H1 (cell line): ENCODE data around the gene THAP7. TPM values are rescaled to one million over a fixed set of nuclear protein-coding genes. Genes with fewer than 3 reads are reported as not detected.

Experiments
- CTCF ChIA-PET: fragments of 300-600 bp; sonication (Branson Sonifier 250); formaldehyde crosslinking; loops from one replicate; lab custom pipeline; 2021; ENCODE audit not compliant: partially characterized antibody; lab: Charles Lee
- POLR2A ChIA-PET: fragments of 300-600 bp; sonication (Branson Sonifier 250); formaldehyde crosslinking; loops from one replicate; lab custom pipeline; 2021; ENCODE audit warnings: inconsistent platforms; ENCODE audit not compliant: partially characterized antibody; lab: Charles Lee
- DNase-seq, 2 experiments: peaks; one replicate each; pipeline versions ENCODE4 v3.0.0 to v3.0.0-alpha.2; 2010 to 2022; ENCODE audit warnings: low spot score in 2 of 2, low read depth in 1 of 2, mixed read lengths in 1 of 2
- FAIRE-seq: peaks from 2 replicates; lab custom pipeline; 2011; peaks lifted over from hg19 to GRCh38; lab: Jason Lieb, UNC
- H2AFZ ChIP-seq: 2 replicates; pipeline ENCODE4 v1.8.1; 2012; ENCODE audit warnings: low read length, inconsistent platforms
- H2AK5ac ChIP-seq: 2 replicates; pipeline ENCODE4 v1.6.1; 2013; ENCODE audit warnings: low read depth, low read length
- H2BK120ac ChIP-seq: replicated peaks from 2 replicates; pipeline ENCODE3; 2013; ENCODE audit warnings: low read depth, low read length, inconsistent platforms
- H2BK12ac ChIP-seq: 2 replicates; pipeline ENCODE4 v1.6.1; 2013; ENCODE audit warnings: low read depth, low read length
- H2BK15ac ChIP-seq: 2 replicates; pipeline ENCODE4 v1.6.1; 2013; ENCODE audit warnings: low read length
- H2BK20ac ChIP-seq: 2 replicates; pipeline ENCODE4 v1.6.1; 2013; ENCODE audit warnings: low read length
- H2BK5ac ChIP-seq: 2 replicates; pipeline ENCODE4 v1.6.1; 2013; ENCODE audit warnings: low read depth, low read length
- H3K14ac ChIP-seq: 2 replicates; pipeline ENCODE4 v1.6.1; 2013; ENCODE audit warnings: inconsistent platforms; ENCODE audit not compliant: insufficient read length
- H3K18ac ChIP-seq: 2 replicates; pipeline ENCODE4 v1.6.1; 2013; ENCODE audit warnings: low read length; ENCODE audit errors: extremely low read depth
- H3K23ac ChIP-seq: 2 replicates; pipeline ENCODE4 v1.6.1; 2013; ENCODE audit warnings: inconsistent platforms; ENCODE audit not compliant: insufficient read length
- H3K23me2 ChIP-seq: 2 replicates; pipeline ENCODE4 v1.6.1; 2013; ENCODE audit warnings: low read depth, low read length
- H3K27ac ChIP-seq: 2 replicates; pipeline ENCODE4 v1.6.1; 2011; ENCODE audit warnings: low read depth, low read length, inconsistent platforms
- H3K27me3 ChIP-seq, 4 experiments: replicated peaks in 1 of 4; 1 replicate in 1 of 4; 2 replicates in 3 of 4; pipeline versions ENCODE4 v1.6.1 to v1.8.1; 2011 to 2013; ENCODE audit warnings: low read length in 3 of 4, mild to moderate bottlenecking in 3 of 4, inconsistent platforms in 2 of 4, mixed read lengths in 2 of 4, moderate library complexity in 1 of 4; ENCODE audit not compliant: control insufficient read depth in 3 of 4, insufficient read depth in 3 of 4; ENCODE audit errors: extremely low read depth in 1 of 4
- H3K36me3 ChIP-seq, 4 experiments: 2 replicates each; pipeline versions ENCODE4 v1.6.1 to v1.8.1; 2011 to 2013; ENCODE audit warnings: mild to moderate bottlenecking in 4 of 4, low read length in 3 of 4, moderate library complexity in 2 of 4, control low read depth in 1 of 4, inconsistent platforms in 1 of 4; ENCODE audit not compliant: insufficient read depth in 4 of 4, control insufficient read depth in 2 of 4
- H3K4ac ChIP-seq: replicated peaks from 2 replicates; pipeline ENCODE3; 2013; ENCODE audit warnings: low read length, low read depth, mixed read lengths, inconsistent platforms; ENCODE audit not compliant: insufficient read length
- H3K4me1 ChIP-seq, 4 experiments: replicated peaks in 1 of 4; 1 replicate in 1 of 4; 2 replicates in 3 of 4; pipeline versions ENCODE4 v1.6.1 to v1.8.1; 2011 to 2013; ENCODE audit warnings: low read length in 3 of 4, inconsistent platforms in 2 of 4, mixed read lengths in 1 of 4; ENCODE audit not compliant: insufficient read depth in 4 of 4, control insufficient read depth in 3 of 4
- H3K4me2 ChIP-seq, 2 experiments: 2 replicates each; pipeline versions ENCODE4 v1.6.1 to v1.8.1; 2011 to 2013; ENCODE audit warnings: low read depth in 2 of 2, low read length in 2 of 2, control low read depth in 1 of 2, inconsistent platforms in 1 of 2, mild to moderate bottlenecking in 1 of 2; ENCODE audit not compliant: insufficient read depth in 1 of 2
- H3K4me3 ChIP-seq, 4 experiments: fragments of 200-600, 300-600 bp in 1 of 4; sonication (generic), shearing (Covaris generic), sonication (Bioruptor Twin) in 1 of 4; 2 replicates each; pipeline versions ENCODE4 v1.5.1 to v1.8.1; 2011 to 2016; ENCODE audit warnings: low read length in 4 of 4, low read depth in 3 of 4, control low read depth in 2 of 4, inconsistent platforms in 2 of 4, mild to moderate bottlenecking in 2 of 4, mixed read lengths in 1 of 4, moderate library complexity in 1 of 4; ENCODE audit not compliant: insufficient read depth in 2 of 4; ENCODE audit errors: extremely low read depth in 1 of 4
- H3K56ac ChIP-seq: replicated peaks from 2 replicates; pipeline ENCODE3; 2013; ENCODE audit warnings: low read depth, mild to moderate bottlenecking, mixed read lengths, low read length, inconsistent platforms; ENCODE audit not compliant: insufficient read length
- H3K79me1 ChIP-seq: 2 replicates; pipeline ENCODE4 v1.6.1; 2013; ENCODE audit warnings: low read depth, low read length, control low read depth
- H3K79me2 ChIP-seq, 2 experiments: 2 replicates each; pipeline versions ENCODE4 v1.6.1 to v1.8.1; 2012 to 2013; ENCODE audit warnings: low read length in 2 of 2, mild to moderate bottlenecking in 2 of 2, inconsistent platforms in 1 of 2; ENCODE audit not compliant: insufficient read depth in 2 of 2, control insufficient read depth in 1 of 2
- H3K9ac ChIP-seq, 4 experiments: replicated peaks in 1 of 4; 1 replicate in 1 of 4; 2 replicates in 3 of 4; pipeline versions ENCODE4 v1.6.1 to v1.8.1; 2011 to 2013; ENCODE audit warnings: low read depth in 3 of 4, low read length in 3 of 4, control low read depth in 2 of 4, mild to moderate bottlenecking in 2 of 4, moderate library complexity in 2 of 4, inconsistent platforms in 1 of 4; ENCODE audit errors: extremely low read depth in 1 of 4
- H3K9me3 ChIP-seq, 2 experiments: 2 replicates each; pipeline versions ENCODE4 v1.6.1 to v1.8.1; 2012 to 2013; ENCODE audit warnings: mild to moderate bottlenecking in 2 of 2, moderate library complexity in 2 of 2, control low read depth in 1 of 2, inconsistent platforms in 1 of 2, low read depth in 1 of 2, low read length in 1 of 2, mixed read lengths in 1 of 2; ENCODE audit not compliant: insufficient read depth in 2 of 2
- H4K20me1 ChIP-seq, 2 experiments: replicated peaks in 1 of 2; 2 replicates each; pipeline versions ENCODE3 to v1.8.1; 2011 to 2013; ENCODE audit warnings: inconsistent platforms in 2 of 2, low read length in 2 of 2, mild to moderate bottlenecking in 1 of 2; ENCODE audit not compliant: insufficient read depth in 2 of 2, control insufficient read depth in 1 of 2
- H4K5ac ChIP-seq: 2 replicates; pipeline ENCODE4 v1.6.1; 2013; ENCODE audit warnings: low read length, low read depth, mixed read lengths, inconsistent platforms; ENCODE audit not compliant: insufficient read length
- H4K8ac ChIP-seq: 2 replicates; pipeline ENCODE4 v1.8.0; 2013; ENCODE audit warnings: mild to moderate bottlenecking, moderate library complexity, low read length, inconsistent platforms; ENCODE audit not compliant: insufficient read depth; ENCODE audit errors: extremely low read depth
- H4K91ac ChIP-seq: replicated peaks from 2 replicates; pipeline ENCODE3; 2013; ENCODE audit warnings: low read length, mixed read lengths, inconsistent platforms; ENCODE audit not compliant: insufficient read length
- BRCA1 ChIP-seq: IDR thresholded peaks from 2 replicates; pipeline ENCODE4 v1.6.1; 2012; ENCODE audit warnings: low read depth, low read length, improper control_type of control experiment
- CEBPB ChIP-seq: IDR thresholded peaks from 2 replicates; pipeline ENCODE4 v1.6.1; 2012; ENCODE audit warnings: low read depth, low read length
- FOSL1 ChIP-seq: IDR thresholded peaks from 2 replicates; pipeline ENCODE4 v1.6.1; 2011; ENCODE audit warnings: mild to moderate bottlenecking, low read depth, low read length, moderate library complexity; ENCODE audit not compliant: insufficient read depth
- GTF2F1 ChIP-seq: IDR thresholded peaks from 2 replicates; pipeline ENCODE4 v1.6.1; 2012; ENCODE audit warnings: low read depth, low read length, improper control_type of control experiment, borderline replicate concordance
- HDAC6 ChIP-seq: IDR thresholded peaks from one replicate; pipeline ENCODE4 v1.7.1; 2012; ENCODE audit warnings: low read depth, mild to moderate bottlenecking, inconsistent platforms, low read length, moderate library complexity
- JUN ChIP-seq: IDR thresholded peaks from 2 replicates; pipeline ENCODE4 v1.6.1; 2011; ENCODE audit warnings: low read depth, mild to moderate bottlenecking, improper control_type of control experiment, low read length
- NANOG ChIP-seq: IDR thresholded peaks from 2 replicates; pipeline ENCODE4 v1.6.1; 2011; ENCODE audit warnings: low read length, low read depth, mild to moderate bottlenecking, inconsistent platforms; ENCODE audit not compliant: insufficient read depth, poor library complexity, severe bottlenecking
- POLR2AphosphoS5 ChIP-seq: IDR thresholded peaks from 2 replicates; pipeline ENCODE4 v1.6.1; 2011; ENCODE audit warnings: low read depth, low read length
- RXRA ChIP-seq: IDR thresholded peaks from 2 replicates; pipeline ENCODE4 v1.6.1; 2011; ENCODE audit warnings: low read depth, mild to moderate bottlenecking, low read length, moderate library complexity; ENCODE audit not compliant: insufficient read depth
- SAP30 ChIP-seq: fragments of 300-600 bp; sonication (generic); IDR thresholded peaks from 2 replicates; pipeline ENCODE4 v1.7.1; 2012; ENCODE audit warnings: low read length, moderate library complexity, mild to moderate bottlenecking, inconsistent platforms; ENCODE audit not compliant: insufficient read depth, insufficient replicate concordance
- SIN3A ChIP-seq, 2 experiments: IDR thresholded peaks in 1 of 2; conservative IDR thresholded peaks in 1 of 2; 2 replicates each; pipeline ENCODE4 v1.6.1; 2011 to 2012; ENCODE audit warnings: low read length in 2 of 2, improper control_type of control experiment in 1 of 2, low read depth in 1 of 2, mild to moderate bottlenecking in 1 of 2
- SIX5 ChIP-seq: IDR thresholded peaks from 2 replicates; pipeline ENCODE4 v1.6.1; 2011; ENCODE audit warnings: mild to moderate bottlenecking, low read depth, low read length
- SP4 ChIP-seq: IDR thresholded peaks from 2 replicates; pipeline ENCODE4 v1.6.1; 2012; ENCODE audit warnings: low read length, inconsistent platforms
- SUZ12 ChIP-seq: fragments of 200-600 bp; sonication (generic); IDR thresholded peaks from 2 replicates; pipeline ENCODE4 v1.6.1; 2012; ENCODE audit warnings: mild to moderate bottlenecking, inconsistent platforms, low read length, moderate library complexity, mixed read lengths
- TEAD4 ChIP-seq: IDR thresholded peaks from 2 replicates; pipeline ENCODE4 v1.6.1; 2012; ENCODE audit warnings: low read depth, low read length, inconsistent platforms, mixed read lengths
- WGBS, 2 experiments: shearing (Covaris generic) in 1 of 2; methylation state at CpG; one replicate each; pipeline versions ENCODE4 v1.1.6 to v1.1.7; 2013 to 2015; ENCODE audit warnings: low lambda C conversion rate in 2 of 2, mixed read lengths in 2 of 2, inconsistent platforms in 1 of 2, low coverage in 1 of 2, missing lambda C conversion rate in 1 of 2; ENCODE audit not compliant: insufficient replicate concordance in 2 of 2, insufficient coverage in 1 of 2, insufficient read length in 1 of 2; ENCODE audit errors: extremely low coverage in 1 of 2, missing lambda C conversion rate in 1 of 2; 5-methylcytosine and 5-hydroxymethylcytosine counted together
- polyA plus RNA-seq, 7 experiments: library from polyadenylated mRNA; depleted of rRNA in 3 of 7; stranded (reverse) in 5 of 7; unstranded in 2 of 7; fragments of >200 nt in 5 of 7; fragments of 200-250 nt in 2 of 7; gene quantifications; 1 replicate in 5 of 7; 2 replicates in 1 of 7; 4 replicates in 1 of 7; pipeline versions ENCODE4 v1.2.1 to v1.2.3, GENCODE V29; 2011 to 2013; ENCODE audit warnings: missing spikeins in 2 of 7, mixed read lengths in 2 of 7
- total RNA-seq: library from RNA; stranded (reverse); fragmentation: NEBNext Ultra II Directional; extraction: Animal tissue kit (Norgen Biotek cat#: 25700); gene quantifications from 2 replicates; pipeline ENCODE4 v1.2.1, GENCODE V29; 2021

THAP7 gene
- total and polyA plus RNA-seq, 2 of the 8 experiments (the other 6 are each of a cell fraction or from before 2014, with no cell fraction given), result 16.9 to 32.5 TPM

DNA sequence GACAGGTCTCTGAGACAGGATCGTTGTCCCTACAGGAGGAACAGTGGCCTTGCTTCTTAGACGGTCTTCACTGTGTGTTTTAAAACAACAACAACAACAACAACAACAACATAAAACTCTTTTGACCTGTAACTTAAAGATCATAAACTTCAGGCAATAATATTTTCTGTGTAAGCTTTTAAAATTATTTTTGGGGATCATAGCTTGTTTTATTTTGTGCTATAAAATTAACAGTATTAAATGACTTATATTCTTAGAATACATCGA, 48.6 kb downstream of the THAP7 start:
- no peak overlapping the region for H3K18ac ChIP-seq
- H3K79me1 ChIP-seq, result peaks cover 14% of the 10 kb centered on the region
- 95% methylated on average over 3 of the region's 3 CpGs; no CpG with 5 or more reads in 1 of the 2 experiments for WGBS, 2 experiments
- no peak overlapping the region for H2BK12ac ChIP-seq
- H2BK20ac ChIP-seq, result no peak overlapping the region
- no peak overlapping the region for H3K14ac ChIP-seq
- peaks cover 11 to 37% of the 10 kb centered on the region in 2 experiments for H4K20me1 ChIP-seq
- no peak overlapping the region for H3K4me2 ChIP-seq
- no peaks in the 10 kb centered on the region for H3K9me3 ChIP-seq
- ChIA-PET CTCF (interaction anchor here (1.4 to 13.5 kb wide), 4 partner anchors 10 to 47 kb away, joined by 3 to 115 read pairs (median 5); partner anchors contain the start of gene AIFM3), POLR2A (interaction anchor here (1.2 kb wide), 1 partner anchor 56 kb away, joined by 3 read pairs; no protein-coding TSS in a partner anchor)
- H3K36me3 ChIP-seq, result peaks cover 8 to 40% (median 28%) of the 10 kb centered on the region in 4 experiments; a peak in 7 of 8 replicates
- no peak overlapping the region for H2AFZ ChIP-seq
- H4K91ac ChIP-seq, result no peak overlapping the region
- DNase-seq (no peak), FAIRE-seq (no peak)
- no peak overlapping the region for H2BK15ac ChIP-seq
- no peak overlapping the region for H2BK120ac ChIP-seq
- no peak overlapping the region for H3K9ac ChIP-seq
- H2AK5ac ChIP-seq, result no peak overlapping the region
- peaks cover 0 to 6% (median 4%) of the 10 kb centered on the region in 4 experiments; a peak in 6 of 7 replicates for H3K4me1 ChIP-seq
- peaks cover 0 to 41% of the 10 kb centered on the region in 2 experiments; a peak in 2 of 4 replicates for H3K79me2 ChIP-seq
- no peak overlapping the region for H4K5ac ChIP-seq
- peaks cover 12% of the 10 kb centered on the region for H3K23me2 ChIP-seq
- H3K56ac ChIP-seq, result no peak overlapping the region
- peaks cover 0 to 7% (median 3%) of the 10 kb centered on the region in 4 experiments; a peak in 4 of 7 replicates for H3K27me3 ChIP-seq
- H4K8ac ChIP-seq, result no peak overlapping the region
- H3K4ac ChIP-seq, result no peak overlapping the region
- no peak overlapping the region for H3K27ac ChIP-seq
- H3K23ac ChIP-seq, result no peak overlapping the region
- no peak overlapping the region for H3K4me3 ChIP-seq
- H2BK5ac ChIP-seq, result no peak overlapping the region
- no peak for TF ChIP-seq GTF2F1
- no peak for TF ChIP-seq CEBPB
- no peak for TF ChIP-seq FOSL1
- TF ChIP-seq SUZ12, result no peak
- TF ChIP-seq SIX5, result no peak
- no peak for TF ChIP-seq HDAC6
- TF ChIP-seq BRCA1, result no peak
- TF ChIP-seq SP4, result no peak
- TF ChIP-seq NANOG, result no peak
- TF ChIP-seq JUN, result no peak
- no peak for TF ChIP-seq TEAD4
- no peak for TF ChIP-seq SAP30
- no peak for TF ChIP-seq POLR2AphosphoS5
- TF ChIP-seq SIN3A (conservative IDR thresholded peaks at IDR 0.05 in 1 of 2, IDR thresholded peaks at IDR 0.05 in 1 of 2; ENCODE audit: low read depth in 1 of 2, low read length in 2 of 2), result no peak
- TF ChIP-seq RXRA, result no peak
